HG03442 (cell line): ENCODE results near the gene RNU2-1.
"Not testable (repeated sequence)": the region's sequence is repeated elsewhere in the genome, so short reads cannot be mapped to it uniquely, and the experiment has no call there.

Experiments used
- ATAC-seq: cut with Tn5 transposase; IDR thresholded peaks from one replicate; pipeline ENCODE4 v1.9.1; 2021; ENCODE audit warnings: mild to moderate bottlenecking, moderate library complexity; ENCODE audit not compliant: unreplicated experiment

RNU2-1 gene

GRCh38 chr17:43216762-43217613 is 16.8 kb downstream of the RNU2-1 start:
- no peak for ATAC-seq

- no peak for ATAC-seq
Measured at GRCh38 chr17:43216369-43216761, 17.4 kb downstream of the RNU2-1 start.

DNA sequence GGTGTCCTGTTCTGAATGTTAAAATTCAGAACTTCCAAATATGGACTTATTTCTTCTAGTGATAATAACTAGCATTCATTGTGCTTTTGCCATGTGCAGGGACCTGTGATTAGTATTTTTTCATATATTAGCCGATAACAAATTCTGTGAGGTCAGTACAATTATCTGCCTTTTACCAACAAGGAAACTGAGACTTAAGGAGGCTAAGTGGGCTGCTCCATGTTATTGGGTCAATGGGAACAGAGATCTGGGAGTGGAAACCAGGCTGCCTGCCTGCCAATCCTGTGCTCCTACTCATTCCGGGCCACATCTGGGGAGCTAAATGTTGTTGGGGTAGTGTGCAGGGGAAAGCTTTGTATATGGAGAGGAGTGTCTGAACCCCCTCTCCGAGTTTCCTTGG is 18.4 kb downstream of the RNU2-1 start:
- ATAC-seq, result no peak

DNA sequence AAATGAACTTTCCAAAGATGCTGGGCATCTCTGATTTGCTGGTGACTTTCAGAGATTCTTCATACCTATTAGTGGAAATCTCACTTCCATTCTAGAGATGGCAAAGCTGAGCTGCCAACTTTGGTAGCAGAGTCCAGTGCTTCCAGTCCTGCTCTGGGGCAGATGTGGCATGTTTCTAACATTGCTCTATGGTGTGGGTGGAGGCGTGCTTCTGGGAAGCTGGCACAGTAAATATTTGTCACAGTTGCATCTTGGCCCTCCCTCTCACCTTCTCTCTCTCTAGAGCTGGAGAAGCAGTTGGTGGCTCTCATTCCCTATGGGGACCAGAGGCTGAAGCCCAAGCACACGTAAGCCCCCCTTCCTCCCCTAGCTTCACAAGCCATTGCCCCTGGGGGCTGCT is 20.2 kb downstream of the RNU2-1 start:
- no peak for ATAC-seq

- ATAC-seq, result no peak
Measured at GRCh38 chr17:43212641-43213490, 20.9 kb downstream of the RNU2-1 start.

DNA sequence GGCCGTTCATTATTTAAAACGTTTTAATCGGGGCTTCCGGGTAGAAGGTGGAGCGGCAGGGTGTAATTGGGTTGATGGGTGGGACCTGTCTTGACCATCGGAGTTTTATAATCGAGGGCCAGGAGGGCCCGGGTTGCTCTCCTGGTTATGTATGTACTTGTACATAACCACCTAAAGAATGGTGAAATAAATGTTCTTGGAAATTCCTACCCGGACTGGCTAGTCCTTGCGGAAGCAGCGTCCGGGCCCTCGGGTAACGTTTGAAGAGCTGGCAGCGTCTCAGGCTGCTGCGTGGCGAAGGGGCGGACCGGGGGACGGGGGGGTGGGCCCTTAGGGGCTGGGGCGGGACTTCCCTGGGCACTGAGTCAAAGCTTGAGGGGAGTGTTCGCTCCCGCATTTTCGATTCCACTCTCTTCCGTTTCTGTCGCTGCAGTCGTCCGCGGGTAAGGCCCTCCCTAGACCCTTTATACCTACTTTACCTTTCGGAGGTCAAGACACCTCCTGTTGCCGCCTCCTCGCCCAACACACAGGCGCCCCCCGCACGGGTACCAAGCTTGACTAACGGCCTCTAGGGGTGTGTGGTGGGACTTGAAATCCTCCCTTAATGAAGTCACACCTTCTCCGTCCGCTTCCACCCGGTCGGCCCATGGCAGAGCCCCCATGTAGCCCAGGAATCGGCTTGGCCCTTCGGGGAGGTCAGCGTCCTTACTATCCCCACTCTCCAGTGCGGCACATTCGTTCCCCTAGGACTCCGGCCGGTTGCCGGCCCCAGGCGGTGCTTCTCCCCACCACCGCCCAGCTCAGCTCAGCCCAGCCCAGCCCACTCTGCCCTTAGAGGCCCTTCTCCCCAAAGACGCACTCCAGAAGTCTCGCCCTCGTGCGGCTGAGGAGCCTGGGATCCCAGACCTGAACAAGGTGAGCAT is 22.0 kb downstream of the RNU2-1 start, which contains the start of gene TMEM106A:
TMEM106A (plus strand) TSS at position 396 of the 923 bp plus-strand sequence. CDS start 1,167 bp downstream, outside the sequence.
- ATAC-seq, result peak; percentile 63

- ATAC-seq, result no peak
Measured at GRCh38 chr17:43211123-43211479, 22.7 kb downstream of the RNU2-1 start.

GRCh38 chr17:43210576-43210975 is 23.2 kb downstream of the RNU2-1 start:
- no peak for ATAC-seq

GRCh38 chr17:43203013-43203412 is 30.8 kb downstream of the RNU2-1 start:
- not testable (repeated sequence) for ATAC-seq

DNA sequence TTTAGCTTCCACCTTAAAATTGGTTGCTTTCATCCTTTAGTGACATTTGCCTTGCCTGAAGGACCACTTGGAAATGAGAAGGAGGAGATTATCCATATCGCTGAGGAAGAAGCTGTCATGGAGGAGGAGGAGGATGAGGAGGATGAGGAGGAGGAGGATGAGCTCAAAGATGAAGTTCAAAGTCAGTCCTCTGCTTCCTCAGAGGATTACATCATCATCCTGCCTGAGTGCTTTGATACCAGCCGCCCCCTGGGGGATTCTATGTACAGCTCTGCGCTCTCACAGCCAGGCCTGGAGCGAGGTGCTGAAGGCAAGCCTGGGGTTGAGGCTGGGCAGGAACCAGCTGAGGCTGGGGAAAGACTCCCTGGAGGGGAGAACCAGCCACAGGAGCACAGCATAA is 33.6 kb downstream of the RNU2-1 start:
- no peak for ATAC-seq

GRCh38 chr17:43199633-43200032 is 34.1 kb downstream of the RNU2-1 start:
- ATAC-seq, result no peak

DNA sequence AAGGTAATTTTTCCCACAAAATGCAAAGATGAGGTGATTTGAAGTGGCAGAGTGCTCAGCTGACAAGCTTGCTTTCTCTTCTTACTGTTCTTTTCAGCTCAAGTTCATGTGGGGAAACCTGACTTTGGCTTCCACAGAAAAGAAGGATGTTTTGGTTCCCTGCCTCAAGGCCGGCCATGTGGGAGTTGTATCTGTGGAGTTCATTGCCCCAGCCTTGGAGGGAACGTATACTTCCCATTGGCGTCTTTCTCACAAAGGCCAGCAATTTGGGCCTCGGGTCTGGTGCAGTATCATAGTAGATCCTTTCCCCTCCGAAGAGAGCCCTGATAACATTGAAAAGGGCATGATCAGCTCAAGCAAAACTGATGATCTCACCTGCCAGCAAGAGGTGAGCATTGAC is 40.5 kb downstream of the RNU2-1 start:
- no peak for ATAC-seq

- not testable (repeated sequence) for ATAC-seq
Measured at GRCh38 chr17:43186656-43187055, 47.1 kb downstream of the RNU2-1 start.

GRCh38 chr17:43183921-43184320 is 49.9 kb downstream of the RNU2-1 start:
- no peak for ATAC-seq
